ENCODE results near the gene FJX1.
A peak's percentile ranks its signal among the peaks of the same experiment; 100 is the strongest.

The FJX1 gene

GRCh38 chr11:35608502-35608901 lies 9.8 kb upstream of the FJX1 start:
- DNase-seq = no peak

DNA sequence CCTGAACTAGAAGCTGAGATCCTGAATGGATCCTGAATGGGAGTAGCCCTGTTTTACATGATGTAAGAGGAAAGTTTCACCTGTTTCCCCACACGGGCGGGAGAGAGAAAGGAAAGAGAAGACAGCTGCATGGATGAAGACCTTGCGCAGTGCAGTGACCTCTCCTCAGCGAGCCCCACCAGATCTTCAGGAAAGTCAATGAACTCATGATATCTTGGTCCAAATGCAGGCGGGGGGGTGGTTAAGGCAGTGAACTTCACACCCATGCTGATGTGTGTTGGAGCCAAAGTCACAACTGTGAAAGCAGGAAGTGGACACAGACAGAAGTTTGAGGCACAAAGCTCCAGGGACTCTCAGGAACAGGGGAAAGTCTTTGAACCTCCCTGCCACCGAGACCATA lies 8.6 kb upstream of the FJX1 start:
- DNase-seq = no peak

GRCh38 chr11:35610631-35611030 lies 7.6 kb upstream of the FJX1 start:
- no peak for DNase-seq

DNA sequence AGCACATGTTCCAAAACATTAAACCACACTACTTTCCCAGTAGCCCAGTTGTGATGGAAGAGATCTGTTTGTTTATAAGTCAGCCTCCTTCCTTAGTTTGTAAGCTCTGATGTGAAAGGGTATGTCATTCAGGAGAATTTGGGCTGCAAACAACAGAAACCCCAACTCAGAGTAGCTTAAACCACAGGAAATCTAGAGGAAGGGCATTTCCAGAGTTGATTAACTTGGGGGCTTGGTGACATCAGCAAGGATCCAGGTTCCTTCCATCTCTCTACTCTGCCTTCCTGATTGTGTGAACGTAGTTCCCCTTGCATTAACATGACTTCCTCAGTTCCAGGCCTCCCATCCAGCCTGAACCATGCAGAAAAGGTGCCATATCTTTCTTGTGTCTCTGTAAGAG lies 6.5 kb upstream of the FJX1 start:
- no peak for DNase-seq

DNA sequence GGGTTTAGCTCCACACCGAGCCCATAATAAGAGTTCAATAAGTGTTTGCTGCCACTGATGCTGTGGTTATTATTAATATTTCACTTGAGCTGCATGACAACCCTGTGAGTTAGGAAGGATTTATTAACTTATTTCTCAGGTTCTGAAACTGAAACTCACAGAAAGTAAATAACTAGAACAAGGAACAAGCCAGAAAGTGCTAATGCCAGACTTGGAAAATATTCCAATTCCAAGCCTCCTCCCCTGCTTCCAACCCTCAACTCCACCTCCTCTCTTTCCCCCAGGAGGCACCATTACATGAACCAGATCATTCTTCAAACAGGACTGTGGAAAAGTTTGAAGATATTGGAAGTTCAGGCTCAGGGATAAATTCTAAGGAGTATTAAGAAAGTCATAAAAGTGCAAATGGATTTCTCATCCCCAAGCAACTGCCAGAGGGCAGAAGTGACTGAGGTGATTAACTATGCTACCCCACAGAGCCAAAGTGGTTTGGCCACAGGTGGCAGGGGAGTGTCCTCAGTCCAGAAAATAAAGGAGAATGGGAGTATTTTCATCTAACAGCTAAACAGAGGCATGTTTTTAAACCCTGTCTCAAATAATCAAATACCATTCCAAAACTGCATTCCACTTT lies 3.2 kb upstream of the FJX1 start:
- DNase-seq = no peak

DNA sequence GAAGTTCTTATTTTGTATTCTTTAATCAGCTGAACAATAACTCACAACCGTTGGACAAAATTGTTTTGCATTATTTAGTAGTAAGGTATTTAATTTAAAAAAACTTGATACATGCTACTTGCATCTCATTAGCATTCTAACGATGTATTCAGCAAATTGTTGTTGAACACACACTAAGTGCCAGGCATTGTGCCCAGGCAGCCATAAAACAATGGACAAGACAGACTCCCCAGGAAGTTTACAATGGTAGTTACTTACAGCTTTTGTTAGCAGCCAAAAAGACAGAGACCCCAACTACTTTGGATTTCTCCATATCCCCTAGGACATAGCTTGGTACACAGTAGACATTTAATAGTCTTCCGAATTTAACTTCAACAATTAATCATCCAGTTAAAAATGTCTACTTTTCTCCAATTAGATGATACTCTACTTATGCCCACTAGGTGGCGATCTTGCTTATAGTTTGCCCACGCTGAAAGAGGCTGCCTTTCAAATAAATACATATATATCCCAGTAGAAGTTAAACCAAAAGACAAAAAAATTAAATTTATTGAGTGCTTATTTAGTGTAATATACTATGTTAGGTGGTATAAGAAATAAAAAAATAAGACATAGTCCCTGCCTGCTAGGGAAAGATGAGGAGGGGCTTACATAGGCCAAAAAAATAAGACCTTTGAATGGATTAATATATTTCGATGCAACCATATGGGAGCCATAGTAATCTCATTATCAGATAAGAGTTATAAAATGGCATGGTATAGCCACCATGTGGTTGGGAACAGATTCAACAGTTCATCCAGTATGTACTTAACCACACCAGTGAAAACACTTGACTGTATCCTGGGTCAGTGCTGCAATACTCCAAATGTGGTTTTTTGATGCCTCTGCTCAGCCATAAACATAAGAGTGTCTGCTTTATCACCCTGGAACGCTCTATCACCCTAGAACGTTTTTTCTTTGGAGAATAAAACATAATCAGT lies 2.0 kb upstream of the FJX1 start:
- DNase-seq = peak; percentile 16

DNA sequence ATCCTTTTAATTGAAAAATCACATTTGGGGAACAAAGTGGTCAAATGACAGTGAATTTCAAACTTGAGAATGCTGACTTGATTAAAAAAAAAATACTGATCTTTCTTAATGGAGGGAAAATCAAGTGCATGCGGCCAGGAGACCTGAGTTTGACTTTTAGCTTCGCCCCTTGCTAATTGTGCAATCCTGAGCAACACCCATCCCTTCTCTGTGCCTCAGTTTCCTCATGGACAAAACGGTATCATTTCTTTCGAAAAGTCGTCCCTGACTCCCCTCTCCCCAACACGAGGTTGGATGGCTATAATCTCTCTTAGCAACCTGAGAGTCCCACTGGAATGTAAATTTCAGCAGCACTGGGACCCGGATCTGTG lies 959 bp upstream of the FJX1 start:
- DNase-seq = no peak

DNA sequence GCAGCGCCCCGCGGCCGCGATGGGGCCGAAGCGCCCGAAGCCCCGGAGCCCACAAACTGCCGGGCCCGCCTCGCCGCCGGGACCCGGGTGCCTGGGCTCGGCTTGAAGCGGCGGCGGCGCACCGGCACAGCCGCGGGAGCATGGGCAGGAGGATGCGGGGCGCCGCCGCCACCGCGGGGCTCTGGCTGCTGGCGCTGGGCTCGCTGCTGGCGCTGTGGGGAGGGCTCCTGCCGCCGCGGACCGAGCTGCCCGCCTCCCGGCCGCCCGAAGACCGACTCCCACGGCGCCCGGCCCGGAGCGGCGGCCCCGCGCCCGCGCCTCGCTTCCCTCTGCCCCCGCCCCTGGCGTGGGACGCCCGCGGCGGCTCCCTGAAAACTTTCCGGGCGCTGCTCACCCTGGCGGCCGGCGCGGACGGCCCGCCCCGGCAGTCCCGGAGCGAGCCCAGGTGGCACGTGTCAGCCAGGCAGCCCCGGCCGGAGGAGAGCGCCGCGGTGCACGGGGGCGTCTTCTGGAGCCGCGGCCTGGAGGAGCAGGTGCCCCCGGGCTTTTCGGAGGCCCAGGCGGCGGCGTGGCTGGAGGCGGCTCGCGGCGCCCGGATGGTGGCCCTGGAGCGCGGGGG lies 346 bp downstream of the FJX1 start:
- DNase-seq = no peak

GRCh38 chr11:35619116-35619854 lies 1.0 kb downstream of the FJX1 start:
- no peak for DNase-seq

DNA sequence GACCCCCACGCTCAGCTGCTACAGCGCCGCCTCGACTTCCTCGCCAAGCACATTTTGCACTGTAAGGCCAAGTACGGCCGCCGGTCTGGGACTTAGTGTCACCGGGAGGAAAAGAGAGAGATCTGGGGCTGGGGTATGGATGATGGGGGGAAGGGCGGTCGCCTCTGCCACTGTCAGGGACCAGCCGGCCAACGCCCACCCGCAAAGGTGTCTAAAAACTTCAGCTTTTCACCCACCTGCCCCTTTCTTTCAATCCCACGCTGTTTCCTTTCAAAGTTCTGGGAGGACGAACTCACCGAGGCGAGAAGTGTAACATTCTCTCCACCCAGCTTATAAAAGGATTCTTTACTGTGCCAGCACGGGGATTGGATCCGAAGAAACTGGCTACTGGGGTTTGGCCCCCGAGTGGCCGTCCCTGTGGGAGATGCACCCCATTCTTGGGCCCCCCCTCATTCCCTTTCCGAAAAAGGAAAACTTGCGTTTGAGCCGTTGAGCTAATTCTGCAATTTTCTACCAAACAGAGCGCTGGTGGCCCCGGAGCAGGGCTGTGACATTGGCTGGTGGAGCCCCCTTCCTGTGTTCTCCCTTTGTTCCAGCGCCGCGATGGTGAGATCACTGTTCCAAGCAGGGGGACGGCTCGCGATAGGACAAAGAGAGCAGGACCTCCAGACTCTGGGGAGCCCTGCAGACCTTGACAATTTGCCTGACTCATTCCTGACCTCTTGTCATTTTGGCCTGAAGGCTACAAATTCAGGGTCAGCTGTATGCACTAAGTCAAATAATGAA lies 1.8 kb downstream of the FJX1 start:
- DNase-seq = no peak

- DNase-seq = no peak
These were observed 2.5 kb downstream of the FJX1 start for GRCh38 chr11:35620795-35621194.

GRCh38 chr11:35621620-35622019 lies 3.4 kb downstream of the FJX1 start:
- DNase-seq = no peak

GRCh38 chr11:35622070-35622469 lies 3.8 kb downstream of the FJX1 start:
- no peak for DNase-seq

GRCh38 chr11:35623621-35624168 lies 5.4 kb downstream of the FJX1 start:
- DNase-seq = no peak

DNA sequence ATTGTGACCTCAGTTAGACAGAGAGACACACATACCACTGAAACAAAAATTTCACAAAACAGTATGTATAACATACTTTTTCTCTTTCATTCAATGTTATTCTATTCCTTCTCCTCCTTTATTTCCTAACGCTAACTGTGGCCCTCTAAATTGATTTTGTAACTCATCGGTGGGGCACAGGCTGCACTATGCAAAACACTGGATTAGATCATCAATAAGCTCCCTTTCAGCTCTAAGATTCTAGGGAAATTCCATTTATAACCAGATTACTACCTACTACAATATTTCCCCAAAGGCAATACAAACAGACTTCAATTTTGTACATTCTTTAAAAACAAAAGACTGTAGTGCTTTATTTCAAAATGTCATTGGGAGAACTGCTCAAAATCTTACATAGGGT lies 6.1 kb downstream of the FJX1 start:
- DNase-seq = no peak

DNA sequence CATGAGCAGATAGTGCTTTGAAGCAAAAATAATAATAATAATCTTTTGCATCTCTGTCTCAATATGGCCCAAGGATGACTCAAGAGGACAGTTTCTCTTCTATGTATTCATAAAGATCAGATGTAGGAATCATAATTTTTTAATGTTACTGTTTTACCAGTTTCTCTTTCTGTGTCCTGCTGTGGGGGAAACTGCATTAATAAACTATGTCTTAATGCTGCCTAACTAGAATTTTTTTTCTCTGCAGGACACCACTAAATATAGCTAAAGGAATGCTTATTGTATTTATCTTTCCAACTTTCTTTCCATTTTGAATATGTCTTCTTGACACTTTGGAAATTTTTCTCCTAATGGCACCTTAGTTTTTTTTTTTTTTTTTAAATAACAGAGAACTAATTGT lies 6.5 kb downstream of the FJX1 start:
- no peak for DNase-seq

- DNase-seq = no peak
These were observed 8.2 kb downstream of the FJX1 start for GRCh38 chr11:35626501-35626900.

GRCh38 chr11:35629511-35629910 lies 11.3 kb downstream of the FJX1 start:
- DNase-seq = no peak

DNA sequence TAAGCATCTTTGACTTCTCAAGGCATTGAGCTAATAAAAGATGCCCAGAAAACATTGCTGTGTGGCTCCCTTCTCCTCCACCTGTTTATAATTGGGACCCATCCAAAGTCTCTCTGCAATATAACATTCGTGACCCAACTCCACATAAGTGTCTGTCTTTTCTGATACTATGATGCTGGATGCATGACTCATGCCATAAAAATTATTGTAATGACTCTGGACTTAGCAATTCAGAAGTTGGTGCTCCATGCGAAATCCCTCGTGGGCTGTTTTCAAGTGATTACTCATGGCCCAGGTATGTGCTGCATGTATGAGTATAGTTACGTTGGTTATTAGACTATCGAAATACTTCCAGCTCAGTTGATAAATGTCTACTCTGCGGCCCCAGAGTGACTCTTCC lies 11.7 kb downstream of the FJX1 start:
- no peak for DNase-seq

DNA sequence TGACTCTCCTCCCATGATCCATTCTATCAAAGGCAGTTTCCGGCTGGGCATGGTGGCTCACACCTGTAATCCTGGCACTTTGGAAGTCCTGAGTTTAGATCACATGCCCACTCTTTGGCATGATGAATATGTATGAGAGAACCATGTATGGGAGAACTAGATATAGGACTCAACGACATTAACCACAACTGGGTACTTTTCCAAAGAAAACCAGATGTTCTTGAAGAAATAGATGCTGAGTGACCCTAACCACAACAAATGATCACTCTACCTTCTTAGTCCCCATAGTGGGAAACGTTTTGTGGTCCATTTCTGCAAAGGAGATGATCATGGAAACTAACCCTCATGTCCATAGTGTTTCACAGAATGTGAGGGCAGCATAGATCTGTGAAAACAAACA lies 13.6 kb downstream of the FJX1 start:
- no peak for DNase-seq

- DNase-seq = no peak
These were observed 14.0 kb downstream of the FJX1 start for GRCh38 chr11:35632301-35632700.

DNA sequence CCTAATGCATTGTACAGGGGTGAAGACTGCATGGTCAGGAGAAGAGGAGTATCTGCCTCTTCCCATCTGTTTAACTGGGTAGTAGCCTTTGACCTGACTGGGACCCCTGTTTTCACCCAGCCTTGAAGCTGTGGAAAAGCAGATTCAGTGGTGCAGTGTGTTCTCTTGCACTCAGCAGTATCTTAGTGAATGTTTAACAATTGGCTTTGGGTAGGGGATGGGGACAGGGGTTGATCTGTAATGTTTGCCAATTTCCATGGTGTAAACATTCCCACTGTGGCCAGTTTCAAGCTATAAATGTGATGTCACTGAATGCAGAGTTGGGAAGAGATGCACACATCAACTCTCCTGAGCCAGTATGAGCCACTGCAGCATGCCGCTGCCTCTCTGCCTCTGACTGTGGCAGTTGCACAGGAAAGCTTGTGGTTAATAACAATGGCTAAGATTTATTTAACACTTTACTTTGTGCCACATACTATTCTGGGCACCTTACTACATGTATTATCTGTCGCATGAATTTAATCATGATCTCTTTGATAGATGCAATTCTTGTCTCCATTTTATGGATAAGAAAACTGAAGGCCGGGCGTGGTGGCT lies 15.7 kb downstream of the FJX1 start:
- DNase-seq = no peak
